Measurements from ENCODE around the gene KRTAP1-1. TPM values are rescaled to one million over a fixed set of nuclear protein-coding genes. Genes with fewer than 3 reads are reported as not detected.

The KRTAP1-1 gene
- total and polyA plus RNA-seq, 2 donors (not counting 1 experiment from before 2014, with no cell fraction given): not detected

- no peak for DNase-seq
- 100% methylated on average over 1 of the region's 4 CpGs for WGBS (ENCODE audit: insufficient coverage)
- Histone ChIP-seq H3K4me2 (replicated peaks; ENCODE audit: low read depth, low read length, poor library complexity, severe bottlenecking) (no peak overlapping the region), H3K27me3 (replicated peaks in 1 of 4; ENCODE audit: control extremely low read depth in 1 of 4, control insufficient read depth in 3 of 4, insufficient read depth in 4 of 4, low read length in 3 of 4) (no peaks in the 10 kb centered on the region), H3K9me3 (ENCODE audit: control extremely low read depth in 1 of 3, control insufficient read depth in 2 of 3, insufficient read depth in 1 of 3, low read length in 2 of 3) (peaks cover 0 to 1% (median 0%) of the 10 kb centered on the region in 3 donors), H3K36me3 (replicated peaks in 1 of 2; ENCODE audit: control extremely low read depth in 1 of 2, control insufficient read depth in 1 of 2, extremely low read depth in 1 of 2, insufficient read depth in 2 of 2, low read length in 1 of 2) (no peaks in the 10 kb centered on the region), H3K9ac (ENCODE audit: low read length) (no peak overlapping the region), H2AFZ (ENCODE audit: insufficient read depth, low read depth, low read length, poor library complexity, severe bottlenecking) (no peak overlapping the region), H3K4me3 (ENCODE audit: control extremely low read depth in 1 of 5, extremely low read depth in 1 of 5, insufficient read depth in 1 of 5, low read depth in 2 of 5, low read length in 4 of 5) (no peak overlapping the region), H3K4me1 (ENCODE audit: control insufficient read depth in 2 of 2, insufficient read depth in 2 of 2, low read length in 2 of 2) (no peaks in the 10 kb centered on the region), H4K20me1 (ENCODE audit: control insufficient read depth, insufficient read depth, low read length, poor library complexity, severe bottlenecking) (no peaks in the 10 kb centered on the region), H3K27ac (ENCODE audit: low read length in 2 of 2) (no peak overlapping the region), H3K79me2 (ENCODE audit: control insufficient read depth, insufficient read depth, low read length) (no peaks in the 10 kb centered on the region)
- Mint-ChIP-seq H3K27ac (no peak overlapping the region), H3K9me3 (ENCODE audit: insufficient read depth) (no peaks in the 10 kb centered on the region), H3K27me3 (peaks cover 27% of the 10 kb centered on the region), H3K4me3 (no peak overlapping the region), H3K4me1 (no peaks in the 10 kb centered on the region)
- intact Hi-C loops (cut with micrococcal nuclease): no loop called here
- no peak for TF ChIP-seq CTCF (IDR thresholded peaks at IDR 0.05)
- POLR2A ChIA-PET: no interaction called here
- CTCF ChIA-PET: no interaction called here
- ATAC-seq (ENCODE audit: low read depth): no peak
Measured at GRCh38 chr17:41003926-41004325, 37.3 kb downstream of the KRTAP1-1 start.

- H3K79me2 ChIP-seq (ENCODE audit: control insufficient read depth, insufficient read depth, low read length): no peaks in the 10 kb centered on the region
- Mint-ChIP-seq H3K4me1 (no peaks in the 10 kb centered on the region), H3K4me3 (no peak overlapping the region), H3K9me3 (ENCODE audit: insufficient read depth) (no peaks in the 10 kb centered on the region), H3K27me3 (peaks cover 33% of the 10 kb centered on the region), H3K27ac (no peak overlapping the region)
- no peak overlapping the region for H3K9ac ChIP-seq (ENCODE audit: low read length)
- no peak for ATAC-seq (ENCODE audit: low read depth)
- H3K9me3 ChIP-seq (ENCODE audit: control extremely low read depth in 1 of 3, control insufficient read depth in 2 of 3, insufficient read depth in 1 of 3, low read length in 2 of 3): peaks cover 0 to 1% (median 0%) of the 10 kb centered on the region in 3 donors
- H3K27me3 ChIP-seq (replicated peaks in 1 of 4; ENCODE audit: control extremely low read depth in 1 of 4, control insufficient read depth in 3 of 4, insufficient read depth in 4 of 4, low read length in 3 of 4): peaks cover 0 to 2% (median 0%) of the 10 kb centered on the region in 4 experiments
- no peak for DNase-seq
- H3K4me1 ChIP-seq (ENCODE audit: control insufficient read depth in 2 of 2, insufficient read depth in 2 of 2, low read length in 2 of 2): no peaks in the 10 kb centered on the region
- no peak for TF ChIP-seq EZH2 (IDR thresholded peaks at IDR 0.05; ENCODE audit: borderline replicate concordance, insufficient read depth, low read depth, low read length, poor library complexity, severe bottlenecking)
- no peak for TF ChIP-seq CTCF (IDR thresholded peaks at IDR 0.05)
- no peak overlapping the region for H3K27ac ChIP-seq (ENCODE audit: low read length in 2 of 2)
- 72% methylated on average over 3 of the region's 5 CpGs for WGBS (ENCODE audit: insufficient coverage)
- intact Hi-C loops (cut with micrococcal nuclease): no loop called here
- ChIA-PET CTCF (no interaction called here), POLR2A (no interaction called here)
- no peak overlapping the region for H3K4me2 ChIP-seq (replicated peaks; ENCODE audit: low read depth, low read length, poor library complexity, severe bottlenecking)
- no peak overlapping the region for H2AFZ ChIP-seq (ENCODE audit: insufficient read depth, low read depth, low read length, poor library complexity, severe bottlenecking)
- no peaks in the 10 kb centered on the region for H4K20me1 ChIP-seq (ENCODE audit: control insufficient read depth, insufficient read depth, low read length, poor library complexity, severe bottlenecking)
- H3K36me3 ChIP-seq (replicated peaks in 1 of 2; ENCODE audit: control extremely low read depth in 1 of 2, control insufficient read depth in 1 of 2, extremely low read depth in 1 of 2, insufficient read depth in 2 of 2, low read length in 1 of 2): no peaks in the 10 kb centered on the region
- no peak overlapping the region for H3K4me3 ChIP-seq (ENCODE audit: control extremely low read depth in 1 of 5, extremely low read depth in 1 of 5, insufficient read depth in 1 of 5, low read depth in 2 of 5, low read length in 4 of 5)
Measured at GRCh38 chr17:41002814-41003213, 38.4 kb downstream of the KRTAP1-1 start.

Data from B cell (primary cell).